SU-DHL-6 (cell line): ENCODE measurements around the gene RASAL1.

Experiments
- H2AFZ ChIP-seq: fragments of 200-600 bp; sonication (generic); 2 replicates; pipeline ENCODE4 v1.6.1; 2014; ENCODE audit warnings: low read depth, mild to moderate bottlenecking, moderate library complexity, mixed read lengths, antibody characterized with exemption, low read length; ENCODE audit not compliant: severe bottlenecking
- H3F3A ChIP-seq: fragments of 200-600 bp; shearing (Covaris generic); 2 replicates; pipeline ENCODE4 v1.6.0; 2016; ENCODE audit warnings: antibody characterized with exemption, mild to moderate bottlenecking; ENCODE audit not compliant: insufficient read depth
- H3K27ac ChIP-seq: fragments of 200-600 bp; sonication (generic); 2 replicates; pipeline ENCODE4 v1.5.1; 2016; ENCODE audit warnings: low read depth, mild to moderate bottlenecking, low read length, moderate library complexity, mixed read lengths
- H3K27me3 ChIP-seq: fragments of 200-600 bp; sonication (generic), shearing (Covaris generic); 2 replicates; pipeline ENCODE4 v1.6.0; 2014; ENCODE audit warnings: mild to moderate bottlenecking, low read length
- H3K36me3 ChIP-seq: fragments of 200-600 bp; sonication (generic); 2 replicates; pipeline ENCODE4 v1.6.1; 2014; ENCODE audit warnings: mild to moderate bottlenecking, low read length, mixed read lengths
- H3K4me2 ChIP-seq: fragments of 300-600, 200-600 bp; shearing (Covaris generic), sonication (generic); 2 replicates; pipeline ENCODE4 v1.6.0; 2014; ENCODE audit warnings: low read length, low read depth, mild to moderate bottlenecking; ENCODE audit not compliant: poor library complexity, severe bottlenecking
- H3K4me3 ChIP-seq: fragments of 200-600 bp; sonication (generic); 2 replicates; pipeline ENCODE4 v1.5.1; 2014; ENCODE audit warnings: antibody characterized with exemption, low read length, mild to moderate bottlenecking, mixed read lengths; ENCODE audit not compliant: insufficient read depth, poor library complexity, severe bottlenecking
- H3K79me2 ChIP-seq: fragments of 200-600 bp; sonication (generic); 2 replicates; pipeline ENCODE4 v1.6.1; 2014; ENCODE audit warnings: mild to moderate bottlenecking, low read length, moderate library complexity; ENCODE audit not compliant: insufficient read depth
- H3K9ac ChIP-seq: fragments of 200-600 bp; sonication (generic); 2 replicates; pipeline ENCODE4 v1.7.0; 2014; ENCODE audit warnings: mild to moderate bottlenecking, low read length
- H3K9me2 ChIP-seq: fragments of 200-600 bp; sonication (generic); replicated peaks from 2 replicates; pipeline ENCODE4 v1.6.1; 2014; ENCODE audit warnings: low read length; ENCODE audit not compliant: insufficient read depth
- H3K9me3 ChIP-seq: fragments of 200-600 bp; sonication (generic); 2 replicates; pipeline ENCODE4 v1.6.1; 2014; ENCODE audit warnings: low read length, mixed read lengths; ENCODE audit not compliant: insufficient read depth
- H4K20me1 ChIP-seq: fragments of 200-600 bp; sonication (generic); 2 replicates; pipeline ENCODE4 v1.6.1; 2014; ENCODE audit warnings: low read depth, mild to moderate bottlenecking, antibody characterized with exemption, low read length, moderate library complexity, mixed read lengths
- CTCF ChIP-seq: fragments of 200-600 bp; sonication (generic); IDR thresholded peaks from one replicate; pipeline ENCODE4 v1.5.1; 2017; ENCODE audit warnings: antibody characterized with exemption, mild to moderate bottlenecking, low read length, moderate library complexity; ENCODE audit not compliant: insufficient read depth, poor library complexity, severe bottlenecking
- EZH2phosphoT487 ChIP-seq: fragments of 200-600 bp; sonication (generic), shearing (Covaris generic); conservative IDR thresholded peaks from 2 replicates; pipeline ENCODE4 v1.6.1; 2018; ENCODE audit warnings: mild to moderate bottlenecking, antibody characterized with exemption, low read length, moderate library complexity, mixed read lengths

The RASAL1 gene

GRCh38 chr12:113149361-113150150, 14.0 kb upstream of the RASAL1 start, which contains the start of gene CFAP73:
Gene CFAP73, plus strand, starts transcription at chr12:113149724. Its CDS starts 134 bp downstream, at chr12:113149858.
- Histone ChIP-seq H3K36me3 (no peaks in the 10 kb centered on the region), H3K9me2 (no peaks in the 10 kb centered on the region), H3K9ac (no peak within 1 kb of the TSS), H3K4me2 (no peak within 1 kb of the TSS), H3K79me2 (no peaks in the 10 kb centered on the region), H3F3A (peaks cover 10% of the 10 kb centered on the region), H3K27me3 (no peaks in the 10 kb centered on the region), H2AFZ (no peak within 1 kb of the TSS), H3K4me3 (no peak within 1 kb of the TSS), H3K9me3 (no peaks in the 10 kb centered on the region), H4K20me1 (no peaks in the 10 kb centered on the region), H3K27ac (no peak within 1 kb of the TSS)
- TF ChIP-seq EZH2phosphoT487 (no peak), CTCF (no peak)

GRCh38 chr12:113146999-113147398, 11.4 kb upstream of the RASAL1 start:
- no peaks in the 10 kb centered on the region for H3K79me2 ChIP-seq
- H2AFZ ChIP-seq: no peak overlapping the region
- no peaks in the 10 kb centered on the region for H4K20me1 ChIP-seq
- TF ChIP-seq EZH2phosphoT487: no peak
- no peak overlapping the region for H3K4me2 ChIP-seq
- no peaks in the 10 kb centered on the region for H3K27me3 ChIP-seq
- no peak overlapping the region for H3K4me3 ChIP-seq
- no peak overlapping the region for H3K27ac ChIP-seq
- H3K9me2 ChIP-seq: no peaks in the 10 kb centered on the region
- no peaks in the 10 kb centered on the region for H3K9me3 ChIP-seq
- H3K9ac ChIP-seq: no peak overlapping the region
- peaks cover 3% of the 10 kb centered on the region for H3F3A ChIP-seq
- no peaks in the 10 kb centered on the region for H3K36me3 ChIP-seq

- Histone ChIP-seq H3K27ac (no peak overlapping the region), H4K20me1 (no peaks in the 10 kb centered on the region), H3K4me2 (no peak overlapping the region), H3K36me3 (no peaks in the 10 kb centered on the region), H3K79me2 (no peaks in the 10 kb centered on the region), H3K4me3 (no peak overlapping the region), H3K9me3 (no peaks in the 10 kb centered on the region), H2AFZ (no peak overlapping the region), H3F3A (no peaks in the 10 kb centered on the region), H3K27me3 (no peaks in the 10 kb centered on the region), H3K9me2 (no peaks in the 10 kb centered on the region), H3K9ac (no peak overlapping the region)
- no peak for TF ChIP-seq CTCF
- no peak for TF ChIP-seq EZH2phosphoT487
Observed at GRCh38 chr12:113145720-113146551, 10.4 kb upstream of the RASAL1 start.

GRCh38 chr12:113144806-113145205, 9.2 kb upstream of the RASAL1 start:
- Histone ChIP-seq H4K20me1 (no peaks in the 10 kb centered on the region), H3K27me3 (no peaks in the 10 kb centered on the region), H2AFZ (no peak overlapping the region), H3K4me2 (no peak overlapping the region), H3K9me2 (no peaks in the 10 kb centered on the region), H3K4me3 (no peak overlapping the region), H3K79me2 (no peaks in the 10 kb centered on the region), H3K27ac (no peak overlapping the region), H3K9ac (no peak overlapping the region), H3F3A (no peaks in the 10 kb centered on the region), H3K9me3 (no peaks in the 10 kb centered on the region), H3K36me3 (no peaks in the 10 kb centered on the region)
- TF ChIP-seq CTCF (no peak), EZH2phosphoT487 (no peak)
